Adrenal gland (tissue), 5 donors: Measurements from ENCODE around the gene HS3ST3A1.
"Not testable (repeated sequence)": the region's sequence is repeated elsewhere in the genome, so short reads cannot be mapped to it uniquely, and the experiment has no call there.

Experiments
- POLR2A ChIP-seq, 2 donors: fragments of 450-650 bp; IDR thresholded peaks; one replicate each; pipeline ENCODE4 v1.6.1; 2017; ENCODE audit warnings: antibody characterized with exemption in 2 of 2, mild to moderate bottlenecking in 2 of 2, moderate library complexity in 1 of 2
- TF ChIP-seq, protein P1 (sequence below), 6 experiments: fragments of 450-650 bp in 4 of 6; fragments of 200-600 bp in 2 of 6; sonication (generic) in 1 of 6; IDR thresholded peaks; 1 replicate in 5 of 6; 2 replicates in 1 of 6; pipeline versions ENCODE4 v1.5.1 to v1.8.0; 2016 to 2021; ENCODE audit warnings: antibody characterized with exemption in 6 of 6, mild to moderate bottlenecking in 2 of 6, moderate library complexity in 1 of 6
- donor health status: DM: no; HTN: no; CAD: no.

DNA sequence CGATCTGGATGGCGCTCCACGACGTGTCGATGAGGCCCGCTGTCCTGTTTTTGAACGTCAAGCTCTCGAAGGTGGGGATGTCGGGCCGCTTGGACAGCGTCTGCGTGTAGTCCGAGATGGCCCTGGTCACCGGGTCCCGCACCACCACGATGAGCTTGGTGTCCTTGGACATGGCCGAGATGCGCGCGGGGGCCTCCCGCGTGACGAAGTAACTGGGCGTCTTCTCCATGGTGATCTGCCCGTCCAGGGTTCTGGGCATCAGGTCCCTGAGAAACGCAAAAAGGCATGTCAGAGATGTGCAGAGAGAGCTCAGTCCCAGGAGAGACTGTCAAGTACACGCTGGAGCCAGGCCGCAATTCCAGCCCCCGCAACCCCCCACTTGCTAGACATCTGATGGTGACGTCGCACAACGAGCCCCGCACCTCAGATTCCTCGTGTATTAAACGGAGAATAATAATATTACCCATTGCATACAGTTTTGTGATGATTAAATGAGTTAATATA lies 105.1 kb downstream of the HS3ST3A1 start:
- TF ChIP-seq, protein P1, sequence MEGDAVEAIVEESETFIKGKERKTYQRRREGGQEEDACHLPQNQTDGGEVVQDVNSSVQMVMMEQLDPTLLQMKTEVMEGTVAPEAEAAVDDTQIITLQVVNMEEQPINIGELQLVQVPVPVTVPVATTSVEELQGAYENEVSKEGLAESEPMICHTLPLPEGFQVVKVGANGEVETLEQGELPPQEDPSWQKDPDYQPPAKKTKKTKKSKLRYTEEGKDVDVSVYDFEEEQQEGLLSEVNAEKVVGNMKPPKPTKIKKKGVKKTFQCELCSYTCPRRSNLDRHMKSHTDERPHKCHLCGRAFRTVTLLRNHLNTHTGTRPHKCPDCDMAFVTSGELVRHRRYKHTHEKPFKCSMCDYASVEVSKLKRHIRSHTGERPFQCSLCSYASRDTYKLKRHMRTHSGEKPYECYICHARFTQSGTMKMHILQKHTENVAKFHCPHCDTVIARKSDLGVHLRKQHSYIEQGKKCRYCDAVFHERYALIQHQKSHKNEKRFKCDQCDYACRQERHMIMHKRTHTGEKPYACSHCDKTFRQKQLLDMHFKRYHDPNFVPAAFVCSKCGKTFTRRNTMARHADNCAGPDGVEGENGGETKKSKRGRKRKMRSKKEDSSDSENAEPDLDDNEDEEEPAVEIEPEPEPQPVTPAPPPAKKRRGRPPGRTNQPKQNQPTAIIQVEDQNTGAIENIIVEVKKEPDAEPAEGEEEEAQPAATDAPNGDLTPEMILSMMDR (IDR thresholded peaks at IDR 0.05), result not testable (repeated sequence)
- TF ChIP-seq POLR2A (IDR thresholded peaks at IDR 0.05), result not testable (repeated sequence)
